Activated CD4-positive, alpha-beta T cell treated with anti-CD3 and anti-CD28 coated beads, Interleukin-2, amount 10 ng/mL, durations not matched to agents 24 days and 14 days (primary cell): Measurements from ENCODE around the gene CDCP2. TPM values are rescaled to one million over a fixed set of nuclear protein-coding genes. Genes with fewer than 3 reads are reported as not detected.

ENCODE experiments used
- DNase-seq: peaks from one replicate; pipeline ENCODE4 v3.0.0; 2022
- H3K27ac Mint-ChIP-seq: one replicate; pipeline ENCODE4 v1.8.0; 2022; ENCODE audit warnings: mild to moderate bottlenecking, mixed read lengths
- H3K27me3 Mint-ChIP-seq: one replicate; pipeline ENCODE4 v1.8.0; 2022; ENCODE audit warnings: mixed read lengths
- H3K36me3 Mint-ChIP-seq: one replicate; pipeline ENCODE4 v1.8.0; 2022; ENCODE audit warnings: low read depth, mild to moderate bottlenecking, mixed read lengths
- H3K4me1 Mint-ChIP-seq: one replicate; pipeline ENCODE4 v1.8.0; 2021; ENCODE audit warnings: mixed read lengths
- H3K4me3 Mint-ChIP-seq: one replicate; pipeline ENCODE4 v1.8.0; 2022; ENCODE audit warnings: mild to moderate bottlenecking, moderate library complexity, mixed read lengths
- H3K9me3 Mint-ChIP-seq: one replicate; pipeline ENCODE4 v1.8.0; 2021; ENCODE audit warnings: mixed read lengths
- intact Hi-C: fragments of 100-400 bp; cut with micrococcal nuclease; formaldehyde crosslinking; loops from one replicate; pipeline ENCODE4 v1.15.1; 2023
- total RNA-seq: library from RNA; stranded (reverse); gene quantifications from 2 replicates; pipeline ENCODE4 v1.2.3, GENCODE V29; 2022

CDCP2 gene
- total RNA-seq: not detected in 2 replicates

DNA sequence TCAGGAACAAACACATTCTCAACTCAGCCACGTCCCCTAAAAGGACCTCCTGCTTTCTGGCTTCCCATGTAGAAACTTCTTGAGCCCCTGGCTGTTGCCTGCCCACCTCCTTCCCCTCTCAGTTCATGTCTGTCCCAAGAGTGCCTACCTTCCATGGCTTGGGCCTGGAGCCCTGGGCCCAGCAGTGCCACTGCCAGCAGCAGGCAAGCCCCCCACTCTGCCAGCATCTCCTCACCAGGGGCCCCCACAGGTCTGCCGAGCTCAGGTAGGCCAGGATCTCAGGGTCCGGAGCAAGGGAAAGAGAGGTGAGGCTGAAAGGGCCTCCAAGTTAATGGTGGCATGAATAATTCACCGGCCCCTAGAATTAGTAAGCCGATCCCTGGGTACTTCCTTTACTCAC, at the start of gene CDCP2:
Gene CDCP2, minus strand, starts transcription at position 305 of the 400 bp plus-strand sequence. Its CDS starts 78 bp downstream, at position 227.
- Mint-ChIP-seq H3K9me3 (no peaks in the 10 kb centered on the region), H3K4me1 (no peaks in the 10 kb centered on the region), H3K4me3 (no peak within 1 kb of the TSS), H3K27ac (no peak within 1 kb of the TSS), H3K27me3 (peaks cover 1% of the 10 kb centered on the region), H3K36me3 (no peaks in the 10 kb centered on the region)
- DNase-seq: no peak
- intact Hi-C loops: no loop called here

DNA sequence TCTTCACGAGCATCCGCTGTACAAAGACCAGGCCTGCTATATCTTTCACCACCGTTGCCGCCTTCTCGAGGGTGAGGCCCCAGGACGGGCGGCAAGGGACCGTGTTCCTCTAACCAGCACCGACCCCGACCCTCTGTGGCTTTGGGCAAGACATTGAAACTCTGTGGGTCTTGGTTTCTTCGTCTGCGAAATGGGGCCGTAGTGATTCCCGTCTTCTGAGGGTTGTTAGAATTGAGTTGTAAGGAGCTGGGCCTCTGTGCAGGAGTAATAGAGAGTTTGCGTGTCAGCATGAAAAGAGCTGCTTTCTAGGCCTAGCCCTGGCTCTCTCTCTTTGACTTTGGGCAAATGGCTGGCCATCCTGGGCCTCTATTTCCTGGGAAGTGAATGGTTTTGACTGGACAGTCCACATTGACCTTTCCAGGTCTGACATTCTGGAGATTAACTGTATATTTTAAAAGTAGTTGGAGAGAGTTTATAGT, 47.8 kb upstream of the CDCP2 start:
- intact Hi-C loops: loop anchor here (1.0 to 2.0 kb wide), 5 partner anchors 30 to 515 kb away; partner anchors contain the start of genes SSBP3, TCEANC2, TMEM59 and TTC4
- Mint-ChIP-seq H3K27ac (peak overlapping the region; percentile 73), H3K27me3 (no peaks in the 10 kb centered on the region), H3K4me1 (peaks cover 29% of the 10 kb centered on the region), H3K9me3 (no peaks in the 10 kb centered on the region), H3K36me3 (peaks cover 17% of the 10 kb centered on the region), H3K4me3 (peak overlapping the region; percentile 88)
- no peak for DNase-seq

DNA sequence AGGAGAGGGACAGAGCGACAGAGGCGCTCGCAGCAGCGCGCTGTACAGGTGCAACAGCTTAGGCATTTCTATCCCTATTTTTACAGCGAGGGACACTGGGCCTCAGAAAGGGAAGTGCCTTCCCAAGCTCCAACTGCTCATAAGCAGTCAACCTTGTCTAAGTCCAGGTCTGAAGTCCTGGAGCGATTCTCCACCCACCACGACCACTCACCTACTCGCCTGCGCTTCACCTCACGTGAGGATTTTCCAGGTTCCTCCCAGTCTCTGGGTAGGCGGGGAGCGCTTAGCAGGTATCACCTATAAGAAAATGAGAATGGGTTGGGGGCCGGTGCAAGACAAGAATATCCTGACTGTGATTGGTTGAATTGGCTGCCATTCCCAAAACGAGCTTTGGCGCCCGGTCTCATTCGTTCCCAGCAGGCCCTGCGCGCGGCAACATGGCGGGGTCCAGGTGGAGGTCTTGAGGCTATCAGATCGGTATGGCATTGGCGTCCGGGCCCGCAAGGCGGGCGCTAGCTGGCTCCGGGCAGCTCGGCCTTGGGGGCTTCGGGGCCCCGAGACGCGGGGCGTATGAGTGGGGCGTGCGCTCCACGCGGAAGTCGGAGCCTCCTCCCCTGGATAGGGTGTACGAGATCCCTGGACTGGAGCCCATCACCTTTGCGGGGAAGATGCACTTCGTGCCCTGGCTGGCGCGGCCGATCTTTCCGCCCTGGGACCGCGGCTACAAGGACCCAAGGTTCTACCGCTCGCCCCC, 47.1 kb upstream of the CDCP2 start, which contains the start of the genes CYB5RL and MRPL37:
Gene CYB5RL, minus strand, starts transcription at position 266 of the 754 bp plus-strand sequence. CDS start 4,414 bp downstream, outside the sequence.
Gene MRPL37, plus strand, starts transcription at position 403 of the 754 bp plus-strand sequence. Its CDS starts 77 bp downstream, at position 480.
- peak within 1 kb of the TSS; percentile 88 for H3K4me3 Mint-ChIP-seq
- H3K27ac Mint-ChIP-seq: peak within 1 kb of the TSS; percentile 73
- peaks cover 29% of the 10 kb centered on the region for H3K4me1 Mint-ChIP-seq
- no peaks in the 10 kb centered on the region for H3K9me3 Mint-ChIP-seq
- H3K27me3 Mint-ChIP-seq: no peaks in the 10 kb centered on the region
- peaks cover 11% of the 10 kb centered on the region for H3K36me3 Mint-ChIP-seq
- intact Hi-C loops: loop anchor here (1.0 to 2.0 kb wide), 5 partner anchors 31 to 515 kb away; partner anchors contain the start of genes SSBP3, TCEANC2, TMEM59 and TTC4
- DNase-seq: peak; percentile 98

DNA sequence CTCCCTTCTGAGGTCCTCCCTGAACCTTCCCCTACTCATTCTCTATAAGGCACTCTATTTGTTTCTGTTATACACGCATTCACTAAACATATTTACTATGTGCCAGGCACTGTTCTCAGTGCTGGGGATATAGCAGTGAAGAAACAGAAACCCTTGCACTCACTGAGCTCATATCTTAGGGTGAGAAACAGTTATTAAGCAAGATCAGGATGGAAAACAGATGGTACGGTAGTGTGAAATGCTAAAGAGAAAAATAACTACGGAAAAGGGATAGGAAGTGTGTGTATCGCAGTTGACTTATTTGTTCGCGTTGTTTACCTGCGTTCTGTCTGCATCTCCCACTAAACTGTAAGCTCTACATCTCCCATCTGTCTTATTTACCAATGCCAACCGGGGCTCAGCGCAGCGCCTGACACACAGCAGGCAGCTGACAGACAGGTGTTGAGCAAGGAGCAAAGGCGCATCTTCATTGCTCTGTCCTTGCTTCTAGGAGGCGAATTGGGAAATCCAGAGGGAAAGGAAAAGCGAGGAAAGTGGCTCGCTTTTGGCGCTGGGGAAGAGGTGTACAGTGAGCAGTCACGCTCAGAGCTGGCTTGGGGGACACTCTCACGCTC, 46.5 kb upstream of the CDCP2 start:
- peak; percentile 66 for DNase-seq
- Mint-ChIP-seq H3K36me3 (peaks cover 8% of the 10 kb centered on the region), H3K9me3 (no peaks in the 10 kb centered on the region), H3K27ac (peak overlapping the region; percentile 73), H3K4me1 (peaks cover 27% of the 10 kb centered on the region), H3K27me3 (no peaks in the 10 kb centered on the region), H3K4me3 (peak overlapping the region; percentile 88)
- intact Hi-C loops: no loop called here

DNA sequence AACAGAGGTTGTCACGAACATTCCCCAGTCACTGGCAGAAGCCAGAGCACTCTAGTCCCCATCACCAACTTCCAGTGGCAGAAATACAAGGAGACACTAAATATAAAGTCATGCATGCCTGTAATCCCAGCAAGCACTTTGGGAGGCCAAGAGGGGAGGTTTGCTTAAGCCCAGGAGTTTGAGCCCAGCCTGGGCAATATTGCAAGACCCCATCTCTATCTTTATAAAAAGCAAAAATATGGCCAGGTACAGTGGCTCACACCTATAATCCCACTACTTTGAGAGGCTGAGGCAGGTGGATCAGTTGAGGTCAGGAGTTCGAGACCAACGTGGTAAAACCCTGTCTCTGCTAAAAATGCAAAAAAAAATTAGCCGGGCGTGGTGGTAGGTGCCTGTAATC, 40.7 kb upstream of the CDCP2 start:
- intact Hi-C loops: no loop called here
- H3K36me3 Mint-ChIP-seq: peaks cover 9% of the 10 kb centered on the region

DNA sequence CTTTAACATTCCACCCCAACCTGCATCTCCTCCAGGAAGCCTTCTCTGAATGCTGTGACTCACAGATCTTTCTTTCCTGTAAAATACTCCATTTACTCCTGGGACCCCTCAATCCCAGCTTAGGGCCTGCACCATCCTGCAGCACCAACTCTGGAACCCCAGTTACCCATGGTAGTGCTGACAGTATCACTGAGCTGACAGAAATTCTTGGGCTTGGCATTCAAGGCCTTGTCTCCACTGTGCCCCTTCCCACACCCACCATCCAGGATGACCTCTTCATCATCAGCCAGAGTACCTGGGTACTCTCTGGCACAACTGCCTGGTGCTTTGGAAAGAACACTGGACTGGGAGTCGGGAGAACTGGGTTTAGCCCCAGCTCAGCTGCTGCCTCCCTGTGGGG, 38.7 kb upstream of the CDCP2 start:
- H3K4me1 Mint-ChIP-seq: no peaks in the 10 kb centered on the region
- no peak for DNase-seq
- H3K4me3 Mint-ChIP-seq: no peak overlapping the region
- intact Hi-C loops: no loop called here
- H3K27me3 Mint-ChIP-seq: no peaks in the 10 kb centered on the region
- no peak overlapping the region for H3K27ac Mint-ChIP-seq
- no peaks in the 10 kb centered on the region for H3K9me3 Mint-ChIP-seq
- peaks cover 9% of the 10 kb centered on the region for H3K36me3 Mint-ChIP-seq

More for the DNA sequence above, 40.7 kb upstream of the CDCP2 start:
- DNase-seq: no peak
- Mint-ChIP-seq H3K9me3 (no peaks in the 10 kb centered on the region), H3K27me3 (no peaks in the 10 kb centered on the region), H3K27ac (no peak overlapping the region), H3K4me1 (no peaks in the 10 kb centered on the region), H3K4me3 (no peak overlapping the region)

DNA sequence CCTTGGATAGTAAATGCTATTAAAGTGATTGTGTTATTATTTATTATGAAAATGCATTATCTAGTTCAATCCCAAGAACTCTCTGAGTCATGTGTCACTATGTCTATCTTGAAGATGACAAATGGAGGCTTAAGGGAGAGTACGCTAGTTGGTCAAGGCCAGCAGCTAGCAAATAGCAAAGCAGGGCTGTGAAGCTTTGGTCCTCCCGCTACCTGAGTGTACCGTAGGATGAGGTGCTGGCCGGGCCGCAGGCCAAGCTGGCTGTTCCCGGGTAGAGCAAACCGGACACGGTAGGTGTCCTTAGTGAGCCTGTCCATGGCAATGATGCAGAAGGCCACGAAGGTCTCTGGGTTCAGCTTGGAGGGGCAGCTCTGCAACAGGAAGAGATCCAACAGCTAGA, 37.7 kb upstream of the CDCP2 start:
- Mint-ChIP-seq H3K27ac (no peak overlapping the region), H3K4me3 (no peak overlapping the region), H3K27me3 (no peaks in the 10 kb centered on the region), H3K36me3 (peaks cover 11% of the 10 kb centered on the region), H3K4me1 (no peaks in the 10 kb centered on the region), H3K9me3 (no peaks in the 10 kb centered on the region)
- intact Hi-C loops: no loop called here
- no peak for DNase-seq

DNA sequence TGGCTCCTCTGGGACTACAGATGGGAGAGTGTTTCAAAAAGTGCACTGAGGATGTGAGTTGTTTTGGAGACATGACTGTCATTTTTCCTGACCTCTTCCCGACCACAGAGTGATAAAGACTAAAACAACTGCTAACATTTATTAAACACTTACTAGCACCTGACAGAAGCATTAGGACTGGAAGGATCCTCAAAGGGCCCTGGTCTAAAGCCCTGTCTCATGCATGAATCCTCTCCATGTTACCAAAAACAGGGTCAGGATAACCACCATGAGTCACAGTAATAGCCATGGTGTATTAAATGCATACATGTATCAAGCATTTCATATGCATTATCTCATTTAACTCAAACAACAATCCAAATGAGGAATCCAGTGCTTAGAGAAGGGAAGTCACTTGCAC, 35.5 kb upstream of the CDCP2 start:
- DNase-seq: no peak
- peaks cover 15% of the 10 kb centered on the region for H3K36me3 Mint-ChIP-seq
- intact Hi-C loops: no loop called here
- H3K4me1 Mint-ChIP-seq: no peaks in the 10 kb centered on the region
- no peak overlapping the region for H3K27ac Mint-ChIP-seq
- no peaks in the 10 kb centered on the region for H3K9me3 Mint-ChIP-seq
- no peaks in the 10 kb centered on the region for H3K27me3 Mint-ChIP-seq
- no peak overlapping the region for H3K4me3 Mint-ChIP-seq

DNA sequence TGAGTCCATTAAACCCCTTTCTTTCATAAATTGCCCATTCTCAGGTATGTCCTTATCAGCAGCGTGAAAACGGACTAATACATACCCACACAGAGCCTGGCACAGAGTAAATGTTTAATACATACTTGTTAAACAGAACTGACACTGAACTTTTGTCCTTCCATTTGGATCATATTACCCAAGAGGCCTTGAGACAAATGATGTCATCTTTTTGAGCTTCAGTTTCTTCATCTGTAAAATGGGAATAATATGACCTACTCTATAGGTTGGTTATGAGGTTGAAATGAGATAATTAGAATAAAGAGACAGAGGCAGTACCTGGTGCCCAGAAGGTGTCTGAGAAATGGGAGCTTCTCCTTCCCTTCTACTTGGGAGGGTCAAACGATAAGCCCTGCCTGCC, 33.3 kb upstream of the CDCP2 start:
- Mint-ChIP-seq H3K36me3 (peaks cover 11% of the 10 kb centered on the region), H3K27ac (no peak overlapping the region), H3K4me1 (no peaks in the 10 kb centered on the region), H3K27me3 (no peaks in the 10 kb centered on the region), H3K4me3 (no peak overlapping the region), H3K9me3 (no peaks in the 10 kb centered on the region)
- DNase-seq: no peak
- intact Hi-C loops: no loop called here

DNA sequence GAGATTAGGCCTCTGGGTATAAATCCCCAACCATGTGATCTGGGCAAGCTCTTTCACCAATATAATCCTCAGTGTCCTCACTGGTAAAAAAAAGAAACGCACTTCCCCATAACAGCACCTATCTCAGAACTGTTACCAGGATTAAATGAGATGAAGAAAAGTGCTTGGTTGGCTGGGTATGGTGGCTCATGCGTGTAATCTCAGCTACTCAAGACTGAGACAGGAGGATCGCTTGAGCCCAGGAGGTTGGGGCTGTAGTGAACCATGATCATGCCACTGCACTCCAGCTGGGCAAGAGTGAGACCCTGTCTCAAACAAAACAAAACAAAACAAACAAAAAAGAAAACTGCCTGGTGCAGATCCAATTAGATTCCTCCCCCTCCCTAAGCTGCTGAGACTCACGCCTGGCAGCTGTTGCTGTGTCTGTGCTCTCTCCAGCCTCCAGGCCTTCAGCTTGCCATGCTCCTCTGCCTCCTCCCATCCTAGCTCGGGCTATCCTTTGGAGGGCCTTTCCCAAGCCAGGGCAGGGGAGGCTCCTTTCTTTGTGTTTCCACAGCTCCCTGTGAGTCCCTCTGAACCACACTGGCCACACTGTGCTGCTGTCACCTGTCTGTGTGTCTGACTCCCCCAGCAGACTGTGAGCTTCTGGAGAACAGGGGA, 28.0 kb upstream of the CDCP2 start:
- no peak overlapping the region for H3K27ac Mint-ChIP-seq
- intact Hi-C loops: loop anchor here (1.0 kb wide), 1 partner anchor 308 kb away; no protein-coding TSS in a partner anchor
- H3K4me1 Mint-ChIP-seq: no peaks in the 10 kb centered on the region
- peaks cover 7% of the 10 kb centered on the region for H3K36me3 Mint-ChIP-seq
- DNase-seq: no peak
- H3K27me3 Mint-ChIP-seq: no peaks in the 10 kb centered on the region
- H3K9me3 Mint-ChIP-seq: no peaks in the 10 kb centered on the region
- no peak overlapping the region for H3K4me3 Mint-ChIP-seq

DNA sequence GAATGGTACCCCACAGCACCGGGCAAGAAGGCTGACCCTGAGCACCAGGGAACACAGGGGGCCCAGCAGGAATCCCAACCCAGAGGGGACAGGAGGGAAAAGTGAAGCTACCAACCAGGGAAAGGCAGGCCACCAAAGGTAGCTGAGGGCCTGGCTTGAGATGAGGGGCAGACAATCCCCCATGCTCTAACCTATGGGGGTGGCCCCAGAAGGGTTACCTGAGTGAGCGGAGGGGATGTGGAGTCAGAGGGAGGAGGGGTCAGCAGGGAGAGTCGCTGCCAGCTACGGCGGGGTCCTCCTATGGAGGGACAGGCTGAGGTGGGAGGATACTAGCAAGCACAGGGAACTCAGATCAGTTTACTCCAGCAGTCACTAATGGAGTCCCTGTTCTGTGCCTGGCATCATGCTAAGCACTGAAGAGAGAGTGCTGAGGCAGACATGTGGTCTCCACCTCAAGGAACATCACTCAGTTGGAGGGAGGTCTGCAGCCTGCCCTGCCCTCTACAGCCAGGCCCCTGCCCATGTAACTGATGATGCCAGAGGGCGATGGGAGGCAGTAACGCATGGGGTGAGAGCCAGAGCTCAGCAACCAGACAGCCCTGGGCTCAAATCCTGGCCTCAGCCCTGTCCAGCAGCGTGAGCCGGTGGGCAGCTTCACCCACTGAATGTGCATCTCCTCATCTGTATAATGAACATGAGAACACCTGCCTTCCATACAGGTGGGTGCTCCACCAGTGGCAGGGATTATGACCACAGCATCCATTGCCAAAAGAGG, 25.7 kb upstream of the CDCP2 start:
- peaks cover 7% of the 10 kb centered on the region for H3K4me1 Mint-ChIP-seq
- intact Hi-C loops: no loop called here

DNA sequence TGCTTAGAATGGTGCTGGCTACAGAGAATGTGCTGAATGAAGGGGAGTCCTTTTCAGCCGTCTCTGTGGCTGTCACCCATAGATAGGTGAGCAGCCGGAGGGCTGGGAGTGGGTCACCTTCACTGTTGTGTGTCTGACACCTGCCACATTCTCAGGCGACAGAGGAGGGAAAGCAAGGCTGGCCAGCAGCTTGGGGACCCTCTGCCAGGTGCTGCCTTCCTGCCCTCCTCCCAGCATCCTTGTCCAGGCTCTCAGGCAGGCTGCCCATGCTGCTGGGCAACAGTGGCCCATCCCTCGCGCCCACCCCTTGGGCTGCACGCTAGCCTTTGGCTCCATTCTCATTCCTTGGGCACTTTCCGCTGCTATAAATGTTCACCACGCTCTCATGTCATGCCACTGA, 24.9 kb upstream of the CDCP2 start:
- Mint-ChIP-seq H3K27me3 (no peaks in the 10 kb centered on the region), H3K36me3 (no peaks in the 10 kb centered on the region), H3K4me3 (no peak overlapping the region), H3K9me3 (no peaks in the 10 kb centered on the region), H3K27ac (no peak overlapping the region), H3K4me1 (peaks cover 7% of the 10 kb centered on the region)
- intact Hi-C loops: no loop called here
- DNase-seq: no peak

More for the DNA sequence above, 25.7 kb upstream of the CDCP2 start:
- no peaks in the 10 kb centered on the region for H3K9me3 Mint-ChIP-seq
- no peak overlapping the region for H3K27ac Mint-ChIP-seq
- H3K4me3 Mint-ChIP-seq: no peak overlapping the region
- H3K27me3 Mint-ChIP-seq: no peaks in the 10 kb centered on the region
- H3K36me3 Mint-ChIP-seq: no peaks in the 10 kb centered on the region
- DNase-seq: no peak

DNA sequence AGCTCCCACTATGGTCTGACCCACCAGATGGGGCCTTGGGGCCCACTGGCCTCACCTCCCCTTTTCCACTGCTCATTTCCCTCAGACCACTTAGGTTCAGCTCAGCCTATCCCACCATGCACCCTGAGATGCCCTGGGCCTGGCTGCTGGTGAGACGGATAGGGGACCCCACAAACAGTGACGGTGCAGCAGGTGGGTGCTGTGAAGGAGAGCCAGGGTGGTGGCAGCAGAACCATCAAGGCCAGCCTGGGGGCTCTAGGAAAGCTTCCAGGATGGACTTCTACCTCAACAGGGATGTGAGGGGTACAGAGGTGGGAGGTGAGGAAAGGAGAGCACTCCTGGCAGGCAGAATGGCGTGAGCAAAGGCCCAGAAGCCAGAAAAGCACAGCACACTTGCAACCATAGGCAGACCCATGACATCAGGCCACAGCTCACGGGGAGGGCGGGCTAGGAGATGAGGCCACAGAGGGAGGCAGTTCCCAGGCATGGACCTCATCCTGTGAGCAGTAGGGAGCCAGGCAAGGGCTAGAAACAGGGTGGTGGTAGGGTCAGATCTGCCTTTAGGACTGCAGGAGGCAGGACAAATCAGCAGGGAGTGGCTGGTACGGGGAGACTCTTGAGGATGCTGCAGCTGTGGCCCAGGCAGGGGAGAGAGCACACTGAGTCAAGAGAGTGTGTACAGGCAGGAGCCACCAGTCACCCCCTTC, 24.0 kb upstream of the CDCP2 start:
- peaks cover 9% of the 10 kb centered on the region for H3K4me1 Mint-ChIP-seq
- DNase-seq: no peak
- intact Hi-C loops: no loop called here
- no peaks in the 10 kb centered on the region for H3K27me3 Mint-ChIP-seq
- no peaks in the 10 kb centered on the region for H3K36me3 Mint-ChIP-seq
- H3K9me3 Mint-ChIP-seq: no peaks in the 10 kb centered on the region
- no peak overlapping the region for H3K27ac Mint-ChIP-seq
- H3K4me3 Mint-ChIP-seq: no peak overlapping the region
